ENCODE data around the gene MYBPC1. TPM values are rescaled to one million over a fixed set of nuclear protein-coding genes. Genes with fewer than 3 reads are reported as not detected.

The MYBPC1 gene
- total and polyA plus RNA-seq, 2 of the 13 experiments (the other 11 are each of a cell fraction or from before 2014, with no cell fraction given): 0.31 to 0.53 TPM

DNA sequence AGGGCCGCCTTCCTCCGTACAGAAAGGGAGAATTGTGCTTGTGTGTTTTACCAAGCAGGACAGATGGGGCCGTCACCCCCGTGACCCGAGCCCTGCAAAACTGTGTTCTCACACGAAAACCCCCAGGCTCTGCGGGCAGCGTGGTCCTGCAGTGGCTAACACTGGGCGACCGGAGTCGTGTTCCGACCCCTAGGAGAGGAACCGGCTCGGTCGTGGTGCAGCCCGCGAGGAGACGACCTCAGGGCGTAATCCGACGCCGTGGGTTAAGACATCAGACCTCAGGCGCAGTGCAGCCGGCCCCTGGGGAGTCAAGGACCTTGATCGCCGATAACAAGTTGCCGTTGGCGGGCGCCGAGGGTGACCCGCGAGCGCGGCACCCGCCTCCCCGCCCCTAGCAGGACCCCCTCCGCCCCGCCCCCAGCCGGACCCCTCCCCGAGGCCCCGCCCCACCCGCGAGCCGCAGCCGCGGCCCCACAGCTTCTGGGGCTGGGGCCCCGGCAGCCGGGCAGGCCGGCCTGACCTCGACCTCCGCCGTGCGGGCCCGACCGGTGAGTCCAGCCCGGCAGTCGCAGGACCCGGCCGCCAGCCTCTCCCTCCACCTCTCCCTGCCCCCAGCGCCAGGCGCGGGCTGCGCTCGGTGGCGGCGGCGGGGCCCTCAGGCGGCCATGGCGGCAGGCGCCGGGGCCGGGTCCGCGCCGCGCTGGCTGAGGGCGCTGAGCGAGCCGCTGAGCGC, 102.6 kb downstream of the MYBPC1 start, which contains the start of gene CHPT1 (continued):
- no peak for TF ChIP-seq ZIK1 (CRISPR knock-in tag; IDR thresholded peaks at IDR 0.05; ENCODE audit: borderline replicate concordance, low read depth)
- peak in 1 of 2 experiments; percentile 48; a peak in 1 of 4 replicates for TF ChIP-seq KLF16 (CRISPR knock-in tag; IDR thresholded peaks at IDR 0.05)
- TF ChIP-seq ZNF205 (CRISPR knock-in tag; IDR thresholded peaks at IDR 0.05): no peak
- no peak for TF ChIP-seq ZNF484 (CRISPR knock-in tag; IDR thresholded peaks at IDR 0.05; ENCODE audit: borderline replicate concordance, low read depth)
- TF ChIP-seq CBFB (CRISPR knock-in tag; IDR thresholded peaks at IDR 0.05): 0 out of 2 replicates have a peak, but pooled peaks have one; percentile 40
- 0 out of 2 replicates have a peak, but pooled peaks have one; percentile 2 for TF ChIP-seq MXD4 (CRISPR knock-in tag; IDR thresholded peaks at IDR 0.05)
- peak; percentile 67 for TF ChIP-seq RARA (CRISPR knock-in tag; IDR thresholded peaks at IDR 0.05)
- peak; percentile 42 for TF ChIP-seq ASH2L (IDR thresholded peaks at IDR 0.05; ENCODE audit: insufficient read length, low read depth, low read length)
- no peak for TF ChIP-seq MLLT10 (CRISPR knock-in tag; IDR thresholded peaks at IDR 0.05)
- TF ChIP-seq ZNF644 (CRISPR knock-in tag; IDR thresholded peaks at IDR 0.05; ENCODE audit: low read depth): no peak
- no peak for TF ChIP-seq IKZF1 (IDR thresholded peaks at IDR 0.05)
- no peak for TF ChIP-seq ZNF44 (CRISPR knock-in tag; IDR thresholded peaks at IDR 0.05)
- TF ChIP-seq ARNTL (CRISPR knock-in tag; IDR thresholded peaks at IDR 0.05): no peak
- TF ChIP-seq, protein P1, sequence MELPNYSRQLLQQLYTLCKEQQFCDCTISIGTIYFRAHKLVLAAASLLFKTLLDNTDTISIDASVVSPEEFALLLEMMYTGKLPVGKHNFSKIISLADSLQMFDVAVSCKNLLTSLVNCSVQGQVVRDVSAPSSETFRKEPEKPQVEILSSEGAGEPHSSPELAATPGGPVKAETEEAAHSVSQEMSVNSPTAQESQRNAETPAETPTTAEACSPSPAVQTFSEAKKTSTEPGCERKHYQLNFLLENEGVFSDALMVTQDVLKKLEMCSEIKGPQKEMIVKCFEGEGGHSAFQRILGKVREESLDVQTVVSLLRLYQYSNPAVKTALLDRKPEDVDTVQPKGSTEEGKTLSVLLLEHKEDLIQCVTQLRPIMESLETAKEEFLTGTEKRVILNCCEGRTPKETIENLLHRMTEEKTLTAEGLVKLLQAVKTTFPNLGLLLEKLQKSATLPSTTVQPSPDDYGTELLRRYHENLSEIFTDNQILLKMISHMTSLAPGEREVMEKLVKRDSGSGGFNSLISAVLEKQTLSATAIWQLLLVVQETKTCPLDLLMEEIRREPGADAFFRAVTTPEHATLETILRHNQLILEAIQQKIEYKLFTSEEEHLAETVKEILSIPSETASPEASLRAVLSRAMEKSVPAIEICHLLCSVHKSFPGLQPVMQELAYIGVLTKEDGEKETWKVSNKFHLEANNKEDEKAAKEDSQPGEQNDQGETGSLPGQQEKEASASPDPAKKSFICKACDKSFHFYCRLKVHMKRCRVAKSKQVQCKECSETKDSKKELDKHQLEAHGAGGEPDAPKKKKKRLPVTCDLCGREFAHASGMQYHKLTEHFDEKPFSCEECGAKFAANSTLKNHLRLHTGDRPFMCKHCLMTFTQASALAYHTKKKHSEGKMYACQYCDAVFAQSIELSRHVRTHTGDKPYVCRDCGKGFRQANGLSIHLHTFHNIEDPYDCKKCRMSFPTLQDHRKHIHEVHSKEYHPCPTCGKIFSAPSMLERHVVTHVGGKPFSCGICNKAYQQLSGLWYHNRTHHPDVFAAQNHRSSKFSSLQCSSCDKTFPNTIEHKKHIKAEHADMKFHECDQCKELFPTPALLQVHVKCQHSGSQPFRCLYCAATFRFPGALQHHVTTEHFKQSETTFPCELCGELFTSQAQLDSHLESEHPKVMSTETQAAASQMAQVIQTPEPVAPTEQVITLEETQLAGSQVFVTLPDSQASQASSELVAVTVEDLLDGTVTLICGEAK (IDR thresholded peaks at IDR 0.05): no peak
- TF ChIP-seq, protein P1 (CRISPR knock-in tag; IDR thresholded peaks at IDR 0.05): no peak; the same call in 1 of the 2 replicates
- no peak; the same call in 1 of the 2 replicates for TF ChIP-seq ZNF350 (CRISPR knock-in tag; IDR thresholded peaks at IDR 0.05; ENCODE audit: borderline replicate concordance, low read depth)
- TF ChIP-seq, protein P2, sequence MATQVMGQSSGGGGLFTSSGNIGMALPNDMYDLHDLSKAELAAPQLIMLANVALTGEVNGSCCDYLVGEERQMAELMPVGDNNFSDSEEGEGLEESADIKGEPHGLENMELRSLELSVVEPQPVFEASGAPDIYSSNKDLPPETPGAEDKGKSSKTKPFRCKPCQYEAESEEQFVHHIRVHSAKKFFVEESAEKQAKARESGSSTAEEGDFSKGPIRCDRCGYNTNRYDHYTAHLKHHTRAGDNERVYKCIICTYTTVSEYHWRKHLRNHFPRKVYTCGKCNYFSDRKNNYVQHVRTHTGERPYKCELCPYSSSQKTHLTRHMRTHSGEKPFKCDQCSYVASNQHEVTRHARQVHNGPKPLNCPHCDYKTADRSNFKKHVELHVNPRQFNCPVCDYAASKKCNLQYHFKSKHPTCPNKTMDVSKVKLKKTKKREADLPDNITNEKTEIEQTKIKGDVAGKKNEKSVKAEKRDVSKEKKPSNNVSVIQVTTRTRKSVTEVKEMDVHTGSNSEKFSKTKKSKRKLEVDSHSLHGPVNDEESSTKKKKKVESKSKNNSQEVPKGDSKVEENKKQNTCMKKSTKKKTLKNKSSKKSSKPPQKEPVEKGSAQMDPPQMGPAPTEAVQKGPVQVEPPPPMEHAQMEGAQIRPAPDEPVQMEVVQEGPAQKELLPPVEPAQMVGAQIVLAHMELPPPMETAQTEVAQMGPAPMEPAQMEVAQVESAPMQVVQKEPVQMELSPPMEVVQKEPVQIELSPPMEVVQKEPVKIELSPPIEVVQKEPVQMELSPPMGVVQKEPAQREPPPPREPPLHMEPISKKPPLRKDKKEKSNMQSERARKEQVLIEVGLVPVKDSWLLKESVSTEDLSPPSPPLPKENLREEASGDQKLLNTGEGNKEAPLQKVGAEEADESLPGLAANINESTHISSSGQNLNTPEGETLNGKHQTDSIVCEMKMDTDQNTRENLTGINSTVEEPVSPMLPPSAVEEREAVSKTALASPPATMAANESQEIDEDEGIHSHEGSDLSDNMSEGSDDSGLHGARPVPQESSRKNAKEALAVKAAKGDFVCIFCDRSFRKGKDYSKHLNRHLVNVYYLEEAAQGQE (IDR thresholded peaks at IDR 0.05; ENCODE audit: borderline replicate concordance in 1 of 2, low read depth in 1 of 2, low read length in 2 of 2): no peak
- TF ChIP-seq NR2C2 (CRISPR knock-in tag; IDR thresholded peaks at IDR 0.05; ENCODE audit: borderline replicate concordance): no peak
